Mesenchymal stem cell (in vitro differentiated cells and primary cell): ENCODE results near the gene CELSR1.

Experiments used
- DNase-seq: peaks from one replicate; pipeline ENCODE4 v3.0.0-alpha.2; 2013
- H2AFZ ChIP-seq: one replicate; pipeline ENCODE4 v1.6.1; 2013; ENCODE audit warnings: low read depth, mild to moderate bottlenecking, control low read depth, inconsistent platforms, low read length, moderate library complexity
- H2AK5ac ChIP-seq: 2 replicates; pipeline ENCODE4 v1.6.1; 2013; ENCODE audit warnings: low read length, moderate library complexity, mild to moderate bottlenecking, inconsistent platforms; ENCODE audit not compliant: severe bottlenecking
- H2BK120ac ChIP-seq: one replicate; pipeline ENCODE4 v1.6.1; 2013; ENCODE audit warnings: low read depth, mild to moderate bottlenecking, inconsistent platforms, low read length, moderate library complexity
- H2BK12ac ChIP-seq, 2 experiments: one replicate each; pipeline ENCODE4 v1.6.1; 2013; ENCODE audit warnings: inconsistent platforms in 2 of 2, low read length in 2 of 2, mild to moderate bottlenecking in 2 of 2, moderate library complexity in 2 of 2, control low read depth in 1 of 2
- H2BK15ac ChIP-seq: one replicate; pipeline ENCODE4 v1.6.1; 2013; ENCODE audit warnings: mild to moderate bottlenecking, low read depth, inconsistent platforms; ENCODE audit not compliant: poor library complexity, severe bottlenecking
- H2BK5ac ChIP-seq: 2 replicates; pipeline ENCODE4 v1.6.1; 2013; ENCODE audit warnings: low read depth, mild to moderate bottlenecking, low read length, control low read depth, inconsistent platforms; ENCODE audit not compliant: poor library complexity, severe bottlenecking
- H3K14ac ChIP-seq, 2 experiments: one replicate each; pipeline ENCODE4 v1.6.1; 2013; ENCODE audit warnings: inconsistent platforms in 2 of 2, low read length in 2 of 2, control low read depth in 1 of 2, mild to moderate bottlenecking in 1 of 2, moderate library complexity in 1 of 2
- H3K18ac ChIP-seq, 2 experiments: one replicate each; pipeline ENCODE4 v1.6.1; 2013; ENCODE audit warnings: inconsistent platforms in 2 of 2, low read length in 2 of 2, control low read depth in 1 of 2, low read depth in 1 of 2, mild to moderate bottlenecking in 1 of 2
- H3K23ac ChIP-seq, 2 experiments: one replicate each; pipeline ENCODE4 v1.6.1; 2013; ENCODE audit warnings: inconsistent platforms in 2 of 2, low read length in 2 of 2, mild to moderate bottlenecking in 2 of 2, moderate library complexity in 2 of 2, control low read depth in 1 of 2
- H3K27ac ChIP-seq: 2 replicates; pipeline ENCODE4 v1.5.1; 2013; ENCODE audit warnings: mild to moderate bottlenecking, moderate library complexity, low read length, control low read depth, inconsistent platforms; ENCODE audit not compliant: poor library complexity, severe bottlenecking
- H3K27me3 ChIP-seq, 2 experiments: 2 replicates each; pipeline versions ENCODE4 v1.6.1 to v1.7.0; 2013; ENCODE audit warnings: low read length in 2 of 2, mild to moderate bottlenecking in 2 of 2, moderate library complexity in 2 of 2, control low read depth in 1 of 2, inconsistent platforms in 1 of 2; ENCODE audit not compliant: control insufficient read depth in 1 of 2, insufficient read depth in 1 of 2
- H3K36me3 ChIP-seq, 2 experiments: 2 replicates each; pipeline versions ENCODE4 v1.6.1 to v1.7.0; 2013; ENCODE audit warnings: low read length in 2 of 2, control low read depth in 1 of 2, inconsistent platforms in 1 of 2, low read depth in 1 of 2, mild to moderate bottlenecking in 1 of 2; ENCODE audit not compliant: insufficient read depth in 2 of 2, control insufficient read depth in 1 of 2
- H3K4ac ChIP-seq, 2 experiments: one replicate each; pipeline ENCODE4 v1.6.1; 2013; ENCODE audit warnings: inconsistent platforms in 2 of 2, low read length in 2 of 2, mild to moderate bottlenecking in 2 of 2, moderate library complexity in 2 of 2, control low read depth in 1 of 2, low read depth in 1 of 2
- H3K4me1 ChIP-seq: 2 replicates; pipeline ENCODE4 v1.6.1; 2013; ENCODE audit warnings: low read depth, low read length, control low read depth; ENCODE audit not compliant: control insufficient read depth, insufficient read depth
- H3K4me2 ChIP-seq: 2 replicates; pipeline ENCODE4 v1.6.1; 2013; ENCODE audit warnings: low read length, mild to moderate bottlenecking, inconsistent platforms; ENCODE audit not compliant: poor library complexity, severe bottlenecking
- H3K4me3 ChIP-seq, 2 experiments: 2 replicates each; pipeline versions ENCODE4 v1.5.1 to v1.7.0; 2013; ENCODE audit warnings: low read length in 2 of 2, mild to moderate bottlenecking in 2 of 2, control low read depth in 1 of 2, low read depth in 1 of 2; ENCODE audit not compliant: insufficient read depth in 1 of 2
- H3K79me1 ChIP-seq: replicated peaks from 2 replicates; pipeline ENCODE4 v1.6.1; 2013; ENCODE audit warnings: mild to moderate bottlenecking, control low read depth, low read length, inconsistent platforms; ENCODE audit not compliant: poor library complexity, severe bottlenecking
- H3K9ac ChIP-seq: 2 replicates; pipeline ENCODE4 v1.7.0; 2013; ENCODE audit warnings: mild to moderate bottlenecking, low read length, moderate library complexity
- H3K9me3 ChIP-seq: 2 replicates; pipeline ENCODE4 v1.7.0; 2013; ENCODE audit warnings: mild to moderate bottlenecking, low read length; ENCODE audit not compliant: control insufficient read depth
- H4K8ac ChIP-seq: one replicate; pipeline ENCODE4 v1.6.1; 2013; ENCODE audit warnings: inconsistent platforms, mild to moderate bottlenecking, low read length, moderate library complexity
- H4K91ac ChIP-seq: one replicate; pipeline ENCODE4 v1.6.1; 2013; ENCODE audit warnings: mild to moderate bottlenecking, low read length, inconsistent platforms
- WGBS: methylation state at CpG from one replicate; pipeline ENCODE4 v1.1.7; 2013; ENCODE audit warnings: mixed read lengths; 5-methylcytosine and 5-hydroxymethylcytosine counted together

The CELSR1 gene

GRCh38 chr22:46354176-46354992 is 183.0 kb downstream of the CELSR1 start:
- no peak for DNase-seq
- no peak overlapping the region for H2AFZ ChIP-seq
- H2BK12ac ChIP-seq, result no peak overlapping the region
- H3K4me1 ChIP-seq, result peaks cover 26% of the 10 kb centered on the region
- no peak overlapping the region for H3K14ac ChIP-seq
- H4K8ac ChIP-seq, result no peak overlapping the region
- H3K23ac ChIP-seq, result no peak overlapping the region
- H3K79me1 ChIP-seq, result peaks cover 32% of the 10 kb centered on the region
- H2AK5ac ChIP-seq, result no peak overlapping the region
- H3K9me3 ChIP-seq, result no peaks in the 10 kb centered on the region
- WGBS, result 95% methylated on average over 21 of the region's 21 CpGs
- no peak overlapping the region for H2BK15ac ChIP-seq
- no peak overlapping the region for H2BK120ac ChIP-seq
- H3K4me2 ChIP-seq, result no peak overlapping the region
- H3K9ac ChIP-seq, result no peak overlapping the region
- H3K27me3 ChIP-seq, result no peaks in the 10 kb centered on the region
- no peak overlapping the region for H3K4me3 ChIP-seq
- no peak overlapping the region for H4K91ac ChIP-seq
- no peak overlapping the region for H3K4ac ChIP-seq
- H3K18ac ChIP-seq, result no peak overlapping the region
- H3K27ac ChIP-seq, result no peak overlapping the region
- H2BK5ac ChIP-seq, result no peak overlapping the region
- peaks cover 73 to 91% of the 10 kb centered on the region in 2 experiments for H3K36me3 ChIP-seq

GRCh38 chr22:46353483-46354105 is 183.8 kb downstream of the CELSR1 start:
- Histone ChIP-seq H2BK12ac (peak overlapping the region in 1 of 2 experiments; percentile 22), H2AK5ac (peak overlapping the region; percentile 6)
- 89% methylated on average over 8 of the region's 8 CpGs for WGBS

GRCh38 chr22:46352691-46353386 is 184.6 kb downstream of the CELSR1 start:
- Histone ChIP-seq H3K27ac (peak overlapping the region; percentile 12), H2BK15ac (no peak overlapping the region), H3K9me3 (no peaks in the 10 kb centered on the region), H3K14ac (no peak overlapping the region), H3K4me3 (no peak overlapping the region), H4K8ac (no peak overlapping the region), H3K36me3 (peaks cover 89 to 90% of the 10 kb centered on the region in 2 experiments), H2BK5ac (no peak overlapping the region), H3K27me3 (no peaks in the 10 kb centered on the region), H2AFZ (no peak overlapping the region), H3K9ac (no peak overlapping the region), H4K91ac (no peak overlapping the region), H2BK12ac (no peak overlapping the region), H3K4ac (no peak overlapping the region), H3K4me2 (no peak overlapping the region), H3K18ac (no peak overlapping the region), H3K23ac (no peak overlapping the region), H2BK120ac (no peak overlapping the region), H3K79me1 (peaks cover 42% of the 10 kb centered on the region), H3K4me1 (peaks cover 25% of the 10 kb centered on the region), H2AK5ac (no peak overlapping the region)
- peak; percentile 18 for DNase-seq
- WGBS, result 93% methylated on average over 20 of the region's 20 CpGs

More at GRCh38 chr22:46353483-46354105, 183.8 kb downstream of the CELSR1 start:
- Histone ChIP-seq H2BK15ac (no peak overlapping the region), H3K79me1 (peaks cover 37% of the 10 kb centered on the region), H3K14ac (no peak overlapping the region), H3K4ac (no peak overlapping the region), H3K23ac (no peak overlapping the region), H3K4me1 (peaks cover 27% of the 10 kb centered on the region), H3K9ac (no peak overlapping the region), H3K27ac (no peak overlapping the region), H2BK120ac (no peak overlapping the region), H3K36me3 (peaks cover 81 to 91% of the 10 kb centered on the region in 2 experiments), H3K27me3 (no peaks in the 10 kb centered on the region), H2BK5ac (no peak overlapping the region), H3K4me2 (no peak overlapping the region), H3K18ac (no peak overlapping the region), H3K9me3 (no peaks in the 10 kb centered on the region), H4K8ac (no peak overlapping the region), H2AFZ (no peak overlapping the region), H3K4me3 (no peak overlapping the region), H4K91ac (no peak overlapping the region)
- DNase-seq, result no peak

GRCh38 chr22:46352276-46352675 is 185.1 kb downstream of the CELSR1 start:
- Histone ChIP-seq H2AK5ac (peak overlapping the region; percentile 21), H3K4me3 (no peak overlapping the region), H3K4ac (no peak overlapping the region), H2BK120ac (no peak overlapping the region), H3K27me3 (no peaks in the 10 kb centered on the region), H3K36me3 (peaks cover 90 to 91% of the 10 kb centered on the region in 2 experiments), H2BK12ac (no peak overlapping the region), H3K27ac (peak overlapping the region; percentile 11), H3K4me1 (peaks cover 25% of the 10 kb centered on the region), H3K14ac (no peak overlapping the region), H2BK5ac (no peak overlapping the region), H3K4me2 (no peak overlapping the region), H3K9me3 (no peaks in the 10 kb centered on the region), H2BK15ac (no peak overlapping the region), H4K91ac (no peak overlapping the region), H2AFZ (no peak overlapping the region), H4K8ac (no peak overlapping the region), H3K23ac (no peak overlapping the region), H3K9ac (no peak overlapping the region), H3K79me1 (peaks cover 48% of the 10 kb centered on the region), H3K18ac (no peak overlapping the region)
- no peak for DNase-seq
- WGBS, result over 99% methylated on average over 10 of the region's 10 CpGs
